HL-60 (cell line): ENCODE measurements around the gene SUPT3H.

Experiments
- DNase-seq, 2 experiments: peaks; one replicate each; pipeline ENCODE4 v3.0.0-alpha.2; 2010 to 2020; ENCODE audit warnings: low read depth in 1 of 2, low spot score in 1 of 2
- H3K27ac ChIP-seq: fragments of 250-450 bp; sonication (Bioruptor Pico); replicated peaks from 2 replicates; pipeline ENCODE4 v1.5.1; 2020; ENCODE audit warnings: mild to moderate bottlenecking, moderate library complexity
- H3K27me3 ChIP-seq: fragments of 250-450 bp; sonication (Bioruptor Pico); 2 replicates; pipeline ENCODE4 v1.5.1; 2021; ENCODE audit warnings: mild to moderate bottlenecking, moderate library complexity; ENCODE audit not compliant: insufficient read depth, poor library complexity, severe bottlenecking
- H3K4me3 ChIP-seq: replicated peaks from 2 replicates; pipeline ENCODE4 v1.5.1; 2011; ENCODE audit warnings: mild to moderate bottlenecking, control low read depth, low read length; ENCODE audit not compliant: insufficient read depth
- GABPA ChIP-seq: IDR thresholded peaks from 2 replicates; pipeline ENCODE4 v1.6.1; 2012; ENCODE audit warnings: low read depth
- POLR2AphosphoS5 ChIP-seq: IDR thresholded peaks from 2 replicates; pipeline ENCODE4 v1.6.1; 2012; ENCODE audit warnings: low read depth
- SPI1 ChIP-seq: IDR thresholded peaks from 2 replicates; pipeline ENCODE4 v1.6.1; 2012; ENCODE audit warnings: low read depth, mild to moderate bottlenecking, borderline replicate concordance
- TF ChIP-seq, protein P1 (sequence below): IDR thresholded peaks from one replicate; pipeline ENCODE4 v1.5.1; 2011; ENCODE audit warnings: low read length, control low read depth, inconsistent platforms; ENCODE audit not compliant: insufficient read depth
- TF ChIP-seq, protein P2 (sequence below): IDR thresholded peaks from 2 replicates; pipeline ENCODE4 v1.6.1; 2012; ENCODE audit warnings: low read depth; ENCODE audit not compliant: insufficient replicate concordance

SUPT3H gene

DNA sequence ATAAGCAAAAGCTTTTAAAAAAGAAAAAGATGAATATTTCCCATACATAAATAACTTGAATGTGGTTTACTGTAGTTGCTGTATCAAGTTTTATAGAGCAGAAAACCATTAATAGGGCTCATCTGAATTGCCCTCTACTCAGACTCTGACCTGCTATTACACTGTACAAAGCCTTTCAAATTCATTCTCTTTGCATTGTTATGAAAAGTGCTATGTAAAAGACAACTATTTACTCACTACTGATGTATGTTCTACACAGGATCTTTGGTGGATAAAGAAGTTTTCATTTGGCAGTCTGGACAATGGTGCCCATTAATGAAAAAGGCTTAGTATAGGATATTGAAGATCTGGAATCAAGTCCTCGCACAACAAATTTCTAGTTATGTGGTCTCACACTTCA, 248.7 kb downstream of the SUPT3H start:
- no peak for TF ChIP-seq SPI1
- TF ChIP-seq, protein P1, sequence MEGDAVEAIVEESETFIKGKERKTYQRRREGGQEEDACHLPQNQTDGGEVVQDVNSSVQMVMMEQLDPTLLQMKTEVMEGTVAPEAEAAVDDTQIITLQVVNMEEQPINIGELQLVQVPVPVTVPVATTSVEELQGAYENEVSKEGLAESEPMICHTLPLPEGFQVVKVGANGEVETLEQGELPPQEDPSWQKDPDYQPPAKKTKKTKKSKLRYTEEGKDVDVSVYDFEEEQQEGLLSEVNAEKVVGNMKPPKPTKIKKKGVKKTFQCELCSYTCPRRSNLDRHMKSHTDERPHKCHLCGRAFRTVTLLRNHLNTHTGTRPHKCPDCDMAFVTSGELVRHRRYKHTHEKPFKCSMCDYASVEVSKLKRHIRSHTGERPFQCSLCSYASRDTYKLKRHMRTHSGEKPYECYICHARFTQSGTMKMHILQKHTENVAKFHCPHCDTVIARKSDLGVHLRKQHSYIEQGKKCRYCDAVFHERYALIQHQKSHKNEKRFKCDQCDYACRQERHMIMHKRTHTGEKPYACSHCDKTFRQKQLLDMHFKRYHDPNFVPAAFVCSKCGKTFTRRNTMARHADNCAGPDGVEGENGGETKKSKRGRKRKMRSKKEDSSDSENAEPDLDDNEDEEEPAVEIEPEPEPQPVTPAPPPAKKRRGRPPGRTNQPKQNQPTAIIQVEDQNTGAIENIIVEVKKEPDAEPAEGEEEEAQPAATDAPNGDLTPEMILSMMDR, result no peak
- TF ChIP-seq POLR2AphosphoS5, result no peak
- TF ChIP-seq, protein P2, sequence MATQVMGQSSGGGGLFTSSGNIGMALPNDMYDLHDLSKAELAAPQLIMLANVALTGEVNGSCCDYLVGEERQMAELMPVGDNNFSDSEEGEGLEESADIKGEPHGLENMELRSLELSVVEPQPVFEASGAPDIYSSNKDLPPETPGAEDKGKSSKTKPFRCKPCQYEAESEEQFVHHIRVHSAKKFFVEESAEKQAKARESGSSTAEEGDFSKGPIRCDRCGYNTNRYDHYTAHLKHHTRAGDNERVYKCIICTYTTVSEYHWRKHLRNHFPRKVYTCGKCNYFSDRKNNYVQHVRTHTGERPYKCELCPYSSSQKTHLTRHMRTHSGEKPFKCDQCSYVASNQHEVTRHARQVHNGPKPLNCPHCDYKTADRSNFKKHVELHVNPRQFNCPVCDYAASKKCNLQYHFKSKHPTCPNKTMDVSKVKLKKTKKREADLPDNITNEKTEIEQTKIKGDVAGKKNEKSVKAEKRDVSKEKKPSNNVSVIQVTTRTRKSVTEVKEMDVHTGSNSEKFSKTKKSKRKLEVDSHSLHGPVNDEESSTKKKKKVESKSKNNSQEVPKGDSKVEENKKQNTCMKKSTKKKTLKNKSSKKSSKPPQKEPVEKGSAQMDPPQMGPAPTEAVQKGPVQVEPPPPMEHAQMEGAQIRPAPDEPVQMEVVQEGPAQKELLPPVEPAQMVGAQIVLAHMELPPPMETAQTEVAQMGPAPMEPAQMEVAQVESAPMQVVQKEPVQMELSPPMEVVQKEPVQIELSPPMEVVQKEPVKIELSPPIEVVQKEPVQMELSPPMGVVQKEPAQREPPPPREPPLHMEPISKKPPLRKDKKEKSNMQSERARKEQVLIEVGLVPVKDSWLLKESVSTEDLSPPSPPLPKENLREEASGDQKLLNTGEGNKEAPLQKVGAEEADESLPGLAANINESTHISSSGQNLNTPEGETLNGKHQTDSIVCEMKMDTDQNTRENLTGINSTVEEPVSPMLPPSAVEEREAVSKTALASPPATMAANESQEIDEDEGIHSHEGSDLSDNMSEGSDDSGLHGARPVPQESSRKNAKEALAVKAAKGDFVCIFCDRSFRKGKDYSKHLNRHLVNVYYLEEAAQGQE, result no peak
- no peak for TF ChIP-seq GABPA
- DNase-seq, result no peak
- Histone ChIP-seq H3K27me3 (no peaks in the 10 kb centered on the region), H3K4me3 (no peak overlapping the region), H3K27ac (no peak overlapping the region)

DNA sequence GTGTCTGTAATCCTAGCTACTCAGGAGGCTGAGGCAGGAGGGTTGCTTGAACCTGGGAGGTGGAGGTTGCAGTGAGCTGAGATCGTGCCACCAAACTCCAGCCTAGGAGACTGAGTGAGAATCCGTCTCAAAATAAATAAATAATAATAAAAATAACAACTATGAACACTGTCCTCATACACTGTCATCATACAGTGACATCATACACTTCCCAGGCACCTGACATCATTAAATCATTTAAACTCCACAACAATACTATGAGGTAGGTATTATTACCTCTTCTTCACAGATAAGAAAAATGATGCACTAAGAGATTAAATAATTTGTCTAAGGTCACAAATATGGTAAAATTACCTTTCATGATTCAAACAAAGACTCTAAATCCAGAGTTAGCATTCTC, 250.5 kb downstream of the SUPT3H start:
- no peaks in the 10 kb centered on the region for H3K27me3 ChIP-seq
- H3K27ac ChIP-seq, result no peak overlapping the region
- H3K4me3 ChIP-seq, result no peak overlapping the region
- DNase-seq, result no peak
- TF ChIP-seq POLR2AphosphoS5 (no peak), GABPA (no peak), SPI1 (no peak)
- TF ChIP-seq, protein P1, result no peak
- TF ChIP-seq, protein P2, result no peak

DNA sequence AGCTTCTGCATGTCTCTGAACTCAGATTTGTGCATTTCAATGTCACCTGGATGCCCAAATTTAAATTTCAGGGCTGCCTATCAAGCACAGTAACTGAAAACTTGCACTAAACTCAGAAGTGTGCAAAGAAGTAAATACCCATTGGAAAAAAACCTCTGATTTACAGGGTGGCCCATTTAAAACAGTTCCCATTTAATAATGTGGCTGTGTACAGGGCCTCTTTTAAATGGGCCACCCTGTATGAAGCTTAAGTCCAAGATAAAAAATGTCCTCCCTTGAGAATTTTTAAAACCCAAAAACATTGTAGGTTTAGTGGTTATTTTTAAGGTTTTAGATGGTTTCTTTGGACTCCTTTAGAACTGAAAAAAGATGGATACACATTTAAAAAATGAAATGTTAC, 251.7 kb downstream of the SUPT3H start:
- no peak for DNase-seq
- TF ChIP-seq POLR2AphosphoS5 (no peak), GABPA (no peak), SPI1 (no peak)
- TF ChIP-seq, protein P1, result no peak
- TF ChIP-seq, protein P2, result no peak
- no peak overlapping the region for H3K4me3 ChIP-seq
- H3K27ac ChIP-seq, result no peak overlapping the region
- no peaks in the 10 kb centered on the region for H3K27me3 ChIP-seq
